Suppressor macrophage treated with lipopolysaccharide for 4 hours (primary cell): ENCODE measurements around the gene TBL1X.
"Not testable (repeated sequence)": the region's sequence is repeated elsewhere in the genome, so short reads cannot be mapped to it uniquely, and the experiment has no call there.

Source experiments
- DNase-seq: peaks from one replicate; pipeline ENCODE4 v3.0.0-alpha.2; 2020

Gene TBL1X

DNA sequence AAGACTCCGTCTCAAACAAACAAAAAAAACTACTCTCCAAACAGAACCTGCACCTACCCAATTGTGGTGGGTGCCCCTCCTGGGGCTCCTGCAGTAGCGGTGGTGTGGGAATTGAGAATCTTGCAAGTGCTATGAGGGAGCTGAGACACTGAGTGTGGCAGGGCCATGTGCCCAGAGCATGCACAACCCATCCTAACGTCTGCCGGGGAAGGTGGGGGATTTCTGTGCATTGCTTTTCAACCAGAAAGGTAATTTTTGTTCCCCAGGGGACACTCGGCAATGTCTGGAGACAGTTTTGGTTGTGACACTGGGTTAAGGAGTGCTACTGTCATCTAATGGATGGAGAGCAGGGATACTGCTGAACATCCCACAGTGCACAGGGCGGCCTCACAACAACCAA lies 35.7 kb downstream of the TBL1X start:
- no peak for DNase-seq

DNA sequence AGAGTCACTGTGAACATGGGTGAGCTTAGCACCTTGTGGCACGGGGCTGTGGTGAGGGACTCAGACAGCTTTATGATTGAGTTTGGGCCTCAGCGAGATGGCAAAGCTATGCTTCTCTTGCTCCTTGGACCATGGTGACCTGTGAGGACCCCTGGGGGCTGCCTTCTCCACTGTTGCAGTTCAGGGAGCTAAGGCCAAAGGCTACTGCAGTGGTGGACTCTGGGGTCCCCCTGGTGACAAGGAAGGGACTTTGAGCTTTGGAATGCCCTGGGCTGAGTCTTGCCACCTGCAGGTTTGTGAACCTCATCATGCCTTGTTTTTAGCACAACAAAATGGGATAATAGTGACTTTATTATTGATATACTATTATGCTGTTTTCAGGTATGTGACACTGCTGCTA lies 36.5 kb downstream of the TBL1X start:
- DNase-seq, result no peak

DNA sequence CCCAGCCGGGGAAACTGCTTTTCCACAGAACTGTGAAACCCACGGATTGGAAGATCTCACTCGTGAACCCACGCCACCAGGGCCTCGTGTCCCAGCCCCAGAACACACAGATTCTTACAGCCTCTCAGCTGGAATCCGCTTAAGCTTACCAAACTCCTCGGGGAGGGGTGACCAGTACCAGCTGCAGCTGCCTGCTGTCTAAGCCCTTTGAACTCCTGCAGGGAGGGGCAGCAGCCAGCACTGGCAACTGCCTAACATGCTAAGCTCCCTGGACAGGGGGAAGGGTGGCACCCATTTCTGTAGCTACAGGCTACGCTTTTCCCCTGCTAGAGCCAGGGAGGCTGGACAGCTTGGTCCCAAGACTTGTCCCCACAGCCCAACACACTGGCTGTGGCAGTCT lies 38.4 kb downstream of the TBL1X start:
- no peak for DNase-seq

DNA sequence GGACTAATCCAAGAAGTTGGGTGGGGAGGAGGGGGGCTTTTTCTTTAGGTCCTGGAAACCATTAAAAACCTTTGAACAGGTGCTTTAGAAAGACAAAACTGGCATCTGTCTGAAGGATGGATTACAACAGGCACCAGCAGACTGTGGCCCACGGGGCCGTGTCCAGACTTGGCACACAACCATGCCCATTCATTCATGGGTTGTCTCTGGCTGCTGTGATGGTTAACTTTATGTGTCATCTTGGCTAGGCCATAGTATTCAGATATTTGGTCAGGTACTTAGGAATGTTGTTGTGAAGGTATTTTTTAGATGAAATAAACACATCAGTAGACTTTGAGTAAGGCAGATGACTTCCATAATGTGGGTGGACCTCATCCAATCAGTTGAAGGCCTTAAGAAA lies 45.5 kb downstream of the TBL1X start:
- no peak for DNase-seq

DNA sequence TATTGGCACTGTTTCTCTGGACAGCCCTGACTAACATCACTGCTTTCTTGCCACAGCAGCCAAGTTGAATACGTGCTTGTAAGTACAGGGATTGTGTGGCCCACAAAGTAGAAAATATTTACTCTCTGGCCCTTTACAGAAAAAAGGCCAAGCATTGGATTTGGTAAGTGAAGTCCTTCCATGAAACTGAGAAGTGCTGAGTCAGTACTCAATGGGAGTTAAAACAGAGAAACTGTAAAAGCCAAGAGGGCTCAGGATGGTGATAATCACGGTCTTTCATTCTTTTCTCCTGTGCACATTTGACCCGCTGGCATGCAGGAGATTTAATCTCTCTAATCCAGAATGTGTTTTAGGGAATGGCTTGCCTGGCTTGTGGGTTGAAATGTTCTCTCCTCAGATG lies 46.1 kb downstream of the TBL1X start:
- no peak for DNase-seq

DNA sequence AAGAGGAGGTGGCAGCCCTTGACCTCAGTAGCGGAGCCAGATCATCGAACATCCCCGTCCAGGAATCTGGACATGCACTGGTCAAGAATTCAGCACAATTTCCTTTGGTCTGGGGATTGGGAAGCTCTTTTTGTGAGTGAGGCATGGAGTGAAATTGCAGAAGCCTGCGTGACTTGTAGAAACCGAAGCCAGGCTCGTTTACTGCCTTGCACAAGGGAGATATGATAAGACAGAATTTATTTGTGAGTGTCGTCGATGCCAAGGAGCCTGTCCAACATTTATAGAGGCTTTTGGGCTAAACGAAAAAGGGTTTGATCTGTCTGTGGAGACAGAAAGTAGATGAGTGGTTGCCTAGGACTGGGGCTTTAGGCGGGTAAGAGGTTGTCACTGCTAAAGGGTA lies 50.6 kb downstream of the TBL1X start:
- DNase-seq, result no peak

DNA sequence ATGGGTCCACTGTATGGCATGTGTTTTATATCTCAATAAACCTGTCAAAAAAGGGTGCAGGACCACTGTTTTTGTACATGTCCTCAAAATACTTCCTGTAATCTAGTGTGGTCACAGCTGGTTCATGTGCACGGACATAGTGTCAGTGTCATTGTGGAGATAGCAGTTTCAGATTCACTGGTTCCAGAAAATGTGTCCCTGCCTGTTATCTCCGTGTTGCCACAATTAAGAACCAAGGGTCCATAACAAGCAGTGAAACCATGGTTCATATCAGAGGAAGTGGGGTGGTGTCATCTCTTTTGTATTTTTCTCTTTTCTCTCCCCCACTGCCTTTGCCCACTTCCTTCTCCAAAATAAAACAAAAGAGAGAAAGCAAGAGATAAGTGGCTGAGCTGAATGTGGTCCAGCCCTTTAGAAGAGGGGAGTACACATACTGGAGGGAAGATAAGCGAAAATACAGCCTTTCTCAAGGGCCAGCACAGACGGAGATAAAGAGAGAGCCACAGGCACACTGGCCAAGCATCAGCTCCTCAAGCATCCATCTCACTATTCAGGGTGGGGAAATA lies 51.2 kb downstream of the TBL1X start:
- no peak for DNase-seq

DNA sequence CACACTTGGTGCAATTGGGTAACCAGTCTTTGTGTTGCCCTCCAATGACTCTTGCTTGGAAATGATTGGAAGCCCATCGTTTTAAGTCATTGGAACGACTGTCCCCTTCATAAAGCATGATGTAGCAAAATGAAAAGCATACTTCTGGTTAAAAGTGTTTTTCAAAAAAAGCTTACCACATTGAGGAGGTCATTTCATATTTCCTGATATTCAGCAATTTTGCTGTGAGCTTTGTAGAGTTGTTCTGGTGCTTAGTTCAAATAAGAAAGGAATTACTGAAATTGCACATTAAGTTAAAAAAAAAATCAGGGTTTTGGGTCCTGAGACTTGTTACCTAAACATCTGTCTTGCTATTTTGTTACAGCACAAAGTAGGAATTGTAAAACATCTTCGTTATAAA lies 51.8 kb downstream of the TBL1X start:
- DNase-seq, result no peak

DNA sequence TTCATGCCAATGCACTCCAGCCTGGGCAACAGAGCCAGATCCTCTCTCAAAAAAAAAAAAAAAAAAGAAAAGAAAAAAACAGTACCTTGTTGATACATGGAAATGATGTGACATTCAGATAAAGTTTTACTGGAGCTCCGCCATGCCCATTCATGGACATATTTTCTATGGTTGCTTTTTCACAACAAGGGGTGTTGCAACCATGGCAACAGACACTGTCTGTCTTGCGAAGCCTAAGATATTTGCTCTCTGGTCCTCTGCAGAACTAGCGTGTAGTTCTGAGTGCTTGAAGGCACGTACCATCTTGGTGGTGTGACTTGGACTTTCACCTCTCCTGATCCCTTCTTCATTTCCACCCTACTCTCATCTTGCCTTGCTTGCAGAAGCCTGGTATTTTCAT lies 53.2 kb downstream of the TBL1X start:
- no peak for DNase-seq

DNA sequence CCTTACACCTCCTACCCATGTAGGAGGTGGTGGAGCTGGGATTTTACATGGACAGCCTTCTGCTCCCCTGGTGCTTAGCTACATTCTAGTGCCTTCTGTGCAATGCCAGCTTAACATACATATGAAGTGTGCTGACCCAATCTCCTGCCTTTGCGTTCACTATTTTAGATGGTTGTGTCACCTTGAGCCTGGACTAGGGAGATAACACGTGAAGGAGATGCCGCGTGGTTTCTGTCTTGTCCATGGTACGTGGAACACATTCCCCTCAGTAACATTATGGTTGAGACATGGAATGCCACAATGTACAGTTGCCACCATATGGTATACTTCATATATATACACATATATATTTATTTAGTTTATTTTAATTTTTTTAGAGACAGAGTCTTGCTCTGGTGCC lies 54.0 kb downstream of the TBL1X start:
- no peak for DNase-seq

DNA sequence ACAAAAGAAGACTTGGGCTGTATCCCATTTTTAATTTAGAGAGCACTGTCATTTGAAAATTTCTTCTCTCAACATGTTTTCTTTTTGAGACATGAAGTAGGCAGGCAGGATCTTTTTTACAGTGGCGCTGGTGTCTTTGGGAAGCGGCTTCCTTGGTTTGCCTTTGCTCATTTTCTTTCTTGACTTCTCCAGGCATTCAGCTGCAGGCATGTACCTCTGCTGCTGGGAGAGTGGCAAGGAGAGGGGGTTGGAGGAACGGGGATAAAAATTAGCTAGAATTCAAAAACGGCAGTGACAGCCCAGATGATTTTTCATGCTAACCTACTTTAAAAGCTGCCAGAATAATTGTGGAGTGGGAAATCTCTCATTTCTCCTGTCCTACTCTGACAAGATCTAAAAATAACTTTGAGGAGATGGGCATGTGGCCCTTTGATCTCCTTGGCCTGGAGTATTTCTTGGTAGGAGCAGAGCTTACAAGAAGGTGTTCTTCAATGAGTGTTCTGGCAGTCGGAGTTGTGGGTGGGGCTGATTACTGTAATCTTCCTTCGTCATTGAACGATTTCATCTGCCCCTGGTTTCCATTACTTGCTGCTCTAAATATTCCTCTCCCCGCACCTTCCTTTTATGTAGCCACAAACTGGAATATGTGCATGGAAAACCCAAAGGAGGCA lies 54.8 kb downstream of the TBL1X start:
- no peak for DNase-seq

DNA sequence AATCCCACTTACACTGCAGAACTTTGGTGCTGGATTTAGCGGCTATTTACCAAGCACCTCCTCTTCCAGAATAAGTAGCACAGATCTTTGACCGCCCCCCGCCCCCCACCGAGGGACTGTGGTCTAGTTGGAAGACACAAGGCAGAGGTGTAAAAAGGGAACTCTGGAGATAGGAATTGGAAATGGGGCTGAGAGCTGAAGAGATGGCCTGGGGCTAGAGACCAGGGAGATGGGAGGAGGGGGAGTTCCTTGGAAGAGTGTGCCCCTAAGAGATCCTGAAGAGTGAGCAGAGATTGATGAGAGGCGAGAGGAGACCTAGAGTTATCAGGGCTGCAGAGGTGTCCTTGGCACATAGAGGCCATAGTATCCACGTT lies 55.3 kb downstream of the TBL1X start:
- no peak for DNase-seq

DNA sequence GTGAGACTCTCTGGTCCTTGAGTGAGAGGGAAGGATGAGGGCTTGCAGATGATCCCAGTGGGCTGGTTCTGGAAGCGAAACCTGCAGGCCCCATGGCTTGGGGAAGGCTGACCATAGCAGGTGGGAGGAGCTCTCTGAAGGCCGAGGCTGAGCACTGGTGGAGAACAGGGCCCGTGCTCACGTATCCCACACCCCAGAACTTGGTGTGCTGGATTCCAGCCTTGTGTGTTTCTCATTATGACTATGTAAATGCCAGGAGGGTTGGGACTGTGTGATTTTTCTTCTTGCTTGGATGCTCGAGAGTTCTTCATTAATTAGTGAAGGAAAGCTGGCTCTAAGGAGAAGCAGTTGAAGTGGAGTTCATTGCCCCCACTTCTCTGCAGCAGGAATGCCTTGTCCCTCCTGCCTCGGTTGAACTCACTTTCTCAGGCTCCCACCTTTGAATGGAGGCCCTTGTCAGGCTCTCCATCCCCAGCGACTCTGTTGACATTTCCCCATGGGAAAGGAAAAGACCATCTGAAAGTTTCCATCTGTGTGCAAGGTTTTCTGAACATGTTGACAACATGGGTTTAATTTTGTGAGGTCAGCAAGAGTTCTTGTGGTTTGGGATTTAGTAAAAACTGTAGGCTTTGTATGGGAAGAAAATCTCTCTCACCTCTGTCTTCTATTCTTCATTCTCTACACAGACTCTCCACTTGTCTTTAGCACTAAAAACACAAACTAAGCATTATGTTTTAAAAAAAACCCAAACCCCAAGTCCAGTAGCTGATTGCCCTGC lies 57.7 kb downstream of the TBL1X start:
- no peak for DNase-seq

DNA sequence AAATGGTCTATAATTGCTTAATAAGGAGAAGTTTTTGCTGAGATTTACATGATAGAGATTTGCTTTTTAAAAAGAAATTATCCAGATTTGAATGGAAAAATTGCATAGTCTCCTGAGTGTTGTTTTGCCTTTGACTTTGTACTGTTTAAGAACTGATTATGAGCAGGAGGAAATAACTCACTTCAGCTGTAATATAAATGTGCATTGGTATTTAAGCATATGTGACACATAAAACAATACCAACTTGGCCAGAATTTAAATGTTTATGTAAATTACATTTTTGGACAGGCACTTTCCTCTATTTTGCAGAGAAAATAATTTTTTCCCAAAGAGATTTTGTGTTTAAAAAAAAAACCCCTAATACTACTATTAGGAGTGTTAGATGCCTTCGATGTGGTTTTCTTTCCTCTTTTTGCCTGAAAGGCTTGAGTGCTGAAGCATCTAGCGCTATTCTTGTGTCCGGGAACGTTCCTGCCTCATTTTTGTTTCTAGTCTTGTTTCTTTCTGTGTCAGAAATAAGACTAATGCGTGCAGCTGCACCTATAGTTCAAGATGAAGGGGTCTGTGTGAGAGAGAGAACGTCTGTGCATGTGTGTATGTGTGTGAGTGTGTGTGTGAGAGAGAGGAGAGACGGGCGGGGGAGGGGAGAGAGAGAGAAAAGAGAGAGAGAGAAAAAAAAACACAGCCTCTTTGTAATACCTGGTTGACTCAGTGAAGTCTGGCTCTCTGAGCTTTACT lies 60.8 kb downstream of the TBL1X start:
- DNase-seq, result no peak

DNA sequence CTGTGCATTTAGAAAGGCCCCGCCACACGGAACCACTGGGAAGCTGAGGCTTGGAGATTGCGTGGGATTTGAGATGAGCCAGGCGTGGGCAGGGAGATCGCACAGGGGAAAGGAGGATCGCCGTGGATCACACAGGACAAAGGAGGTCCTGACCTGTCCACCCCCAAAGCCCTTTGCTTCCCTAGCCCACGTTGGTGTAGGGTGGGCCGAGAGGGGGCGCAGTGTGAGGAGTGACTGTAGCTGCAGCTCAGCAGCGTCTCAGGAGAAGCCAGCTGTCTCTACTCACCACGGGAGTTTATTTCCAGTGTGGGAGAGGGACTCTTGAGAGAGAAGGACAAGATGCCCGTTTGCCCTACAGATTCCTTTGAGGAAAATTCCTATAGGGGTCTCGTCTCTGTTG lies 62.1 kb downstream of the TBL1X start:
- no peak for DNase-seq

DNA sequence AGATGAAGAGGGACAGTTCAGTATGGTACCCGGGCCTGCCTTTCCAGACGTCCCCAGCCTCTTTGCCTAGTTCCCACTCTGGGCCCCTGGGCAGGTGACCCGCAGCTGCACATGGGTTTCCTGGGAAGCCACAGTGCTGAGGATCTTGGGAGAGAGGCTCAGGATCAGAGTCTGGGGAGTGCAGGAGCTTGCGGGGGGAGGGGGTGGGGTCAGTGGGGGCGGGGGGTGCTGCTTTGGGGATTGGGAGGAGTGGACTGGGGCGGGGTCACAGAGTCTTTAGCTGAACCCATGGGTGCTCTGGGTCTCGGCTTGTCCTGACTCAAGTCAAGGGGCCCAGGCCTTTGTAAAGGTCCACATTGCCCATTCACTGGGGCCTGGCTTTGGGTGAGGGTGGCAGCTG lies 63.6 kb downstream of the TBL1X start:
- no peak for DNase-seq

DNA sequence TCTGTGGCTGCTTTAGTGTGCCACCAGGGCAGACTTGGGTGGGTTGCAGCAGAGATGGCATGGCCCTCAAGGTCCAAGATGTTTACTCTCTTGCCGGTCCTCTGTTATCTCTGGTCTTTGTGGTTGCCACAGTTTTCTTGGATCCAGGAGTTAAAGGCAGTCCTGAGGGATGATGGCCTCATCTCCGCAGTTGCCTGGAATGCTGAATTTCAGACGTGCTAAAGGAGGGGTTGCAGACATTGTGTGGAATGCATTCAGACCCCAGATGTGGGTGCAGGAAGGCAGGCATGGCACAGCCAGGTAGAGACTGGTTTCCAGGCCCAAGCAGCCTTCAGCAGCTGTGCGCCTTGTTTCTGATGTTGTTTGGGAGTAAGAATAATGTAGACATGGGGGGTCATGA lies 64.4 kb downstream of the TBL1X start:
- no peak for DNase-seq

DNA sequence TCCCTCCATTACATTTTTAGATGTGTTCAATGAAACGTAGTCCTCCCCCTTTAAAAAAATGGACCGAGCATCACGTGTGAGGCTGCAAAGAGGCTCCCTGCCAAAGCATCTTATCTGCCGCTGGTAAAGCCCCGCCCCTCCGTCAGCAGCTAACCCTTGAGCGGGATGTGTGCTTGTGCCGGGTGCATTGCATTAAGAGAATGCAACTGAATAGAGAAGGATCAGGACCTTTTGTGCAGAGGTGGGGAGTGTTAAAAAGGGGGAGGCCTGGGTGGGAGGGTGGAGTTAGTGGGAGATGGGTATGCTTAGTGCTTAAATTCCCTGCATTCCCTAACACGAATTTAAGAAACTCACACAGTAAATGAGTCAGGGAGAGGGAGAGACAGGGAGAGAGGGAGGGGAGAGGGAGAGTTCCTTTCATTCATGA lies 66.0 kb downstream of the TBL1X start:
- peak; percentile 21 for DNase-seq

DNA sequence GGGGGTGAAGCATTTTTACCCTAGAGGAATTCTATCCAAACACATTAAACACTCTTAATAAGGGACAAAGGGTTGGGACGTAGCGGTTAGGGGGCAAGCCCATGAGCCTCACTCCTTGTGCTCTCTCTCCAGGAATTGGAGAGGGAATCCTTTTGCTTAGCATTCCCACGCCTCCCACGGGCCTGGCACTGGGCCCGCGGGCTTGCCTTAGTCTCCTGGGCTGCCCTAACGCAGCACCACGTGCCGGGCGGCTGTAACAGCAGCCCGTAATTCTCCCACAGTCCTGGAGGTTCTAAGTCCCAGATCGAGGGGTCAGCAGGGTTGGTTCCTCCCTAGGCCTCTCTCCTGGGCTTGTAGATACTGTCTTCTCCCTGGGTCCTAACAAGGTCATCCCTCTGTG lies 67.5 kb downstream of the TBL1X start:
- no peak for DNase-seq

DNA sequence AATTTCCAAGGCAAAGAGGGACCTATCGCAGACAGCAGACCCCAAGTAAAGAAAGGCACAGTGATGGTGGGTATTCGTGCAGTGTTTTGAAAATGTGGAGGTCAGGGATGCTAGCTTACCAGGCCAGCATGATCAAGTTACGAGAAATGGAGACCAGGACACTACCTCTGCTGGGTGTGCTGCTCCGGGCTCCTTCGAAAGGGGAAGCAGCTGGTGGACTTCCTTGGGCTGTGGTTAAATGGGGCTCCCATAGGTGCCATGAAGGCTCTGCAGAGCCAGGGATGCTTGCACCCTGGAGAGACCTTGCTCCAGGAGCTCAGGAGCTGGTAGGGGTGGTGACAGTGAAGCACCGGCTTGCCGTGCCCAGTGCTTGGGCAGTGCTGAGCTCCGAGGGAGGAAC lies 68.8 kb downstream of the TBL1X start:
- DNase-seq, result no peak

DNA sequence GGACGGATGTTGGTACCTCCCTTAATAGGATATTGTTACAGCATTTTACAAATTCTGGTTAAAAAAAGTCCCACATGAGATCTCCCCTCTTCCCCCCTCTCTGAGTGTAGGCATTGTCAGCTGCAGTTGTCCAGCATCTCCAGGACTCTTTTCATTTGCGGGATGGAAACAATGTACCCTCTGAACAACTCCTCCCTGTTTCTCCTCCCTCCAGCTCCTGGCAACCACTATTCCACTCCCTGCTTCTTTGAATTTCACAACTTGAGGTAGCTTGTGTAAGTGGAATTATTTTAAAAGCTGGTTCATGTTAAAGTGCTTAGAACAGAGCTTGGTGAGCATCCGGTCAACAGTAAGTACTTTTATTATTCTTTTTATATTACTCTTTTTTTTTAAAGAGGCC lies 69.8 kb downstream of the TBL1X start:
- no peak for DNase-seq

DNA sequence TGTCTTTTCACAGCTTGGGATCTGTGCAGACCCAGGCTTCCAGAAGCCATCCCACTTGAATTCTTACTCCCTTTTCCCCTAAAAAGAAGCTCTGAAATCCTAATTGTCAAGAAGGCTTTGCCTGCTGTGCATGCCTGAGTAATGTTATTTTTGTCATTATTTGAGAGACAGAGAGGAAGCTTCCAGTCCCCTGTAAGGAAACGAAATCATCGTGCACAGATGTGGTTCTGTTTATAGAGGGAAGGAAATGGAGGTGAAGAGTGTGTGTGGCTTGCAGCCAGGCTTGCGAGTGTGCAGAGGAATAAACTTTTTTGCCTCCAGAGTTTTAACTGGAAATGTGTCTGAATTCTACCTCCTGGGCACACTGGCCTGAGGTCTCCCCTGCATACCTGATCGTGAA lies 70.2 kb downstream of the TBL1X start:
- DNase-seq, result no peak

DNA sequence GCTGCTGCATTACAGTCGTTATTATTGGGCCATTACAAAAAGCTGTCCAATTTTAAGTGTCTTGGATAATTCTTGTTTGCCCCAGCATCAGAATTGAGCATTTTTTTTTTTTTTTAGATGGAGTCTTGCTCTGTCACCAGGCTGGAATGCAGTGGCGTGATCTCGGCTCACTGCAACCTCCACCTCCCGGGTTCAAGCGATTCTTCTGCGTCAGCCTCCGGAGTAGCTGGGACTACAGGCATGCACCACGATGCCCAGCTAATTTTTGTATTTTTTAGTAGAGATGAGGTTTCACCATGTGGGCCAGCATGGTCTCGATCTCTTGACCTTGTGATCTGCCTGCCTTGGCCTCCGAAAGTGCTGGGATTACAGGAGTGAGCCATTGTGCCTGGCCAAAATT lies 71.3 kb downstream of the TBL1X start:
- DNase-seq, result not testable (repeated sequence)

DNA sequence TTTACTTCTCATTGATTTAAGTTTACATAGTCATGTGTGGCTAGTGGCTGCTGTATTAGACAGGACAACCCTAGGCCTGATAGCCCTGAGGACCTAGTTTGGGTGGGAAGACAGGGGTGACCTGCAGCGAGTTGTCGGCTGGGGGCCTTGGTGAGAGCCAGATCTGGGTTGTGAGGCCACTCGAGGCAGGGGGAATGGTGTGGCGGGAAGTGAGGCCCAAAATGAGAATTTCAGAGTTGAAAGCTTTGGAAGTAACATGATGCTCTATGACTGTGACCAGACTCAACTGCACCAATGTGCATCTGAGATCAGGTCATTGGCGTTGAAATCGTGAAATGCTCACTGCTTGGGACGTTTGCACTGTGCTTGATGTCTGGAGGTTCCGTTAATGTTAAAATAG lies 72.9 kb downstream of the TBL1X start:
- DNase-seq, result no peak
